ENCODE results near the gene EXOC6B. TPM values are rescaled to one million over a fixed set of nuclear protein-coding genes. Genes with fewer than 3 reads are reported as not detected.

EXOC6B gene
- total RNA-seq, 1 donor from 2014 or later = 24.1 TPM

DNA sequence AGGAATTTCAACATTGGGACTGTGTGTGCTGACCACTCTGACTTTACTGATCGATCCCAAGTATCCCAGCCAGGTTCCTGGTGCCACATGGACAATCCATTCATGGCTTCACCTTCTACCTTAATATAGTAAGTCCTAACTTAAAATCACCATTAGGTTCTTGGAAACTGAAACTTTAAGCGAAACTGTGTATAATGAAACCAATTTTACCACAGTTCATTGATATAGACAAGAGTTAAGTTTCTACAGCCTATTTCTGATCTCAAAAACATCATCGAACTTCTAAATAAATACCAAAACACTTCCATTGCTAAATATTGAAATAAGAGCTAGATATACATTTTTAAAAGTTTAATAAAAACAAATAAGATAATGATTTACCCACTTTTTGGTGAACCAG lies 4.4 kb upstream of the EXOC6B start:
- no peak for DNase-seq (ENCODE audit: low read depth, low spot score)

DNA sequence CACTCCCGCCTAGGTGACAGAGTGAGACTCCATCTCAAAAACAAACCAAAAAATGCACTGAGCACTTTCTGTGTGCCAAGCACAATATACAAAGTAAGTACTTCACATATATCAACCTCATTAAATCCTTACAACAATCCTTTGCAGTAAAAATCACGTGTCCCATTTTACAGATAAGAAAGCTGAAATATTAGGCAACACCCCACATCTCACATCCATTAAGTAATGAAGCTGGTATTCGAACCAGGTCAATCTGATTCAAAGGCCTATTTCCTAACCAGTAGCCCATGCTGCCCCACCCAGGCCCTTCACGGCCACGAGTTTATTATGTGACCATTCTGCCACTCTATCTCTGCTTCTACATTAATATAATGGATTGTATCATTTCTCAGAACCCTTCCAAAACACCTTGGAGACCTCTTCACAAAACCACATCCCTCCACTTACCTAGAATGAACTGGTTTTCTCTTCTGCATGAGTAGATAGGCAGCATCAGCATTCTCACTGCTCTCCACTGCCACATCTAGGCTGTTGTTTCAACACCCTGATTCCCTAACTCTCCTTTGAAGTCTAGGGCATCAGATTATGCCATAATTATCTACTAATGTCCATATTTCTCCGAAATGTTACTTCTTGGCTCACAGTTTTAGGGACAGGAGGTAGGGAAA lies 3.1 kb upstream of the EXOC6B start:
- no peak for DNase-seq (ENCODE audit: low read depth, low spot score)

DNA sequence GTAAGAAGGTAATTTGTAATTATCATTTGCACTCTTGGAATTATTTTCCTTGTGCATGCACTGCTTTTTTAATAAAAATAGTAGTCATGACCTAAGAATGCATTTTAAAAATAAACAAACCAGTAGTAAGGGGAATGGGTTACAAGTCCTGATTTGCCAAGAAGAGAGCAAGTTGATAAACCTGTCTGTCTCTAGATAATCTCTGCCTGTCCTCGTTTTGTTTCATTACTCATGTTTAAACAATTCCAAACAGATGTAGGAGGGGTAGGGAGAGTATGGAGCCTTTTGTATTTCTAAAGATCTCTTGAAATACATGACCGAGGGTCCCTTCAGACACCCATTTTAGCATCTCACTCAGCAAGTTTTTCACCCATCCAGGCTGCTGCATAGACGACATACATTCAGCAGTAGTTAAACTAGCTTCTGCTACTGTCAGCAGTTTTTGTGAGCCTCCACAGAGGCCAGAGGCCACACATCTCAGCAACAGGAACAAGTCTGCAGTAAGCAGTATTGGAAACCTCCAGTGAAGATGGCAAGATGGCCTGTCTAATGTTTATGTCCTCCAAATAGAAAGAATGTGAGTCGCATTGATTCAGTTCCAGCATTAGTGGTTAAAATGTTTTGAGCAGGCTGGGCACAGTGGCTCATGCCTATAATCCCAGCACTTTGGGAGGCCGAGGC lies 2.3 kb upstream of the EXOC6B start:
- no peak for DNase-seq (ENCODE audit: low read depth, low spot score)

- DNase-seq (ENCODE audit: low read depth, low spot score) = no peak
Measured at GRCh38 chr2:72827487-72827886, 1.7 kb upstream of the EXOC6B start.

DNA sequence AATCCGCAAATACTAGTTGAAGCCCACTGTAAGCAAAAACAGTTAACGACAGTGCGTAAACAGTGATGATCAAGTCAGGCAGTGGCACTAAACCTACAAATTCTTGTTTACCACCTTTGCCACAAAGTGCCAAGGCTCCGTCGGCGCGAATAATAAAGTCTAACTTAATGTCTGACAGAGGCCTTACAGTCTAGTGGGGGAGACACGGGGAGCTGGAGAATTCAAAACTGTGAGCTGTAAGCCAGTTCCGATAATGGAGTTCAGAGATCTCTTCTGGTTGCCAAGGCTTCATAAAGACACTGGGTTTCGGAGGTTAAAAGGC lies 284 bp upstream of the EXOC6B start:
- DNase-seq (ENCODE audit: low read depth, low spot score) = no peak

DNA sequence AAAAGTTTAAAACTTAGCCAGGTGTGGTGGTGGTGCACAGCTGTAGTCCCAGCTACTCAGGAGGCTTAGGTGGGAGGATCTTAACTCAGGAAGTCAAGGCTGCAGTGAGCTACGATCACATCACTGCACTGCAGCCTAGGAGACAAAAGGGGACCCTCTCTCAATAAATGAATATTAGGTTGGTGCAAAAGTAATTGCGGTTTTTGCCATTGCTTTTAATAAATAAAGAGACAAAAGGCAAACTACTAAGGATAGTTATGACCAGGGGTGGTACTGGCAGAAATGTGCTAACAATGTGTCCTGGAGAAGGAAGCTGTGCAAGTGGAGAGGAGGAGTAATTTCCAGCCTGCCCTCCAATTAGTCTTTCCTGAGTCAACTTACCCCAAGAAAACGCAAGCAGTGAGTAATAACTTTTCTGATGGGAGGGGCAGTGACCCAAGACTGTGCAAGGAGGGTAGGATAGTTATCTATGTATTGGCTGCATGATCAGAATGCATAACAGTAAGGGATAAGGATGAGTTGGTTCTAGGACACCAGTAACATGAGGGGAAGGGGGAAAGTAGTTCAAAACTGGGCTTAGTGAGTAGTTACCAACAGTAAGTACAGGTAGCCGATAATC lies 1.5 kb downstream of the EXOC6B start:
- DNase-seq (ENCODE audit: low read depth, low spot score) = no peak

DNA sequence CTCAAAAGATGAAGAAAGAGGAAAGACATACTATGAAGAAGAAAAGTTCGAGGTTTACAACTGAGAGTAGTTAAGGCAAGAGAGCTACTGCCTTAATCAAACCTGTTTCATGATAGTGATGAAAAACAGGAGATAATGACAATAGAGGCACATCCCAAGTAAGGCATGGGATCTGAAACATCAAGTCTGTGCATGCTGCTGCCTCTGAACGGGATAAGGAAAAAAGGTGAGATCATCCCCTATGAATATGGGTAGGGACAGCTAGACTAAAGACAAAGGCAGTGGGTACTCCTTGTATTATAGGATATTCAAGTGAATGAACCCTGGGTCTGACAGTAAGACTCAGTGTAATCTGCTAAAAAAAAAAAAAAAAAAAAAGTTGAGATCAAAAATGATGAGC lies 3.0 kb downstream of the EXOC6B start:
- DNase-seq (ENCODE audit: low read depth, low spot score) = no peak

- DNase-seq (ENCODE audit: low read depth, low spot score) = no peak
Measured at GRCh38 chr2:72821983-72822382, 3.9 kb downstream of the EXOC6B start.

- no peak for DNase-seq (ENCODE audit: low read depth, low spot score)
Measured at GRCh38 chr2:72821118-72821517, 4.7 kb downstream of the EXOC6B start.

DNA sequence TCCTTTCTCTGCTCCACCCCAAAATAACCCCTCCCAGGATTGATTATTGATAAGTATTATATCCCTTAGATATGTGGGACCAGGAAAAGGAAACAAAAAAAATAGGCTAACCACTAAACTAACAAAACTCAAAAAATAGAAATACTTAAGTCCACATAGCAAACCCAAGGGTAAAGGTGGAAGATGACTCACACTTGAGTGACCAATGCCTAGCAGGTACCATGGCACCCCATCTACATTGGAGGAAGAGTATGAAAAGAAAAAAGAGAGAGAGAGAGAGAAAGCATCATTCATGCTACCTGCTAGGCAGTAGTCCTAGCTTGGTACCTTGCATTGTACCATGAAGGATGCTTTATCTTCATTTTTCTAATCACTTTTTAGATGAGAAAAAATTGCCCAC lies 6.3 kb downstream of the EXOC6B start:
- DNase-seq (ENCODE audit: low read depth, low spot score) = no peak

DNA sequence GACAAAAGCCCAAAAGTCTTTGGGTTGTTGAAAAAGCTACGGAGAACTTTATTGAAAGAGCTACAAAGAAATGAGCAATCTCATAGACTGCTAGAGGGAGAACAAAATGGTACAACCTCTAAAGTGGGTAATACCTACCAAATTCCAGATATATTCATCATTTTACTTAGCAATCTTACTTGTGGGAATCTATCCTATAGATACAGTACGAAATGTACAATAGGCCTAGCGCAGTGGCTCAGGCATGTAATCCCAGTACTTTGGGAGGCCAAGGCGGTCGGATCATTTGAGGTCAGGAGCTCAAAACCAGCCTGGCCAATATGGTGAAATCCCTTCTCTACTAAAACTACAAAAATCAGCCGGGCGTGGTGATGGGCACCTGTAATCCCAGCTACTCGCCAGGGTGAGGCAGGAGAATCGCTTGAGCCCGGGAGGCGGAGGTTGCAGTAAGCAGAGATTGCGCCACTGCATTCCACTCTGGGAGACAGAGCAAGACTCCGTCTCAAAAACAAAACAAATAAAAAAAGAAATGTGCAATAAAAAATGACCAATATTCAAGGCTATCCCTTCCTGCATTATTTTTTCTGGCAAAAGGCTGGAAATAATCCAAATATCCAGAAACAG lies 10.1 kb downstream of the EXOC6B start:
- DNase-seq (ENCODE audit: low read depth, low spot score) = no peak

DNA sequence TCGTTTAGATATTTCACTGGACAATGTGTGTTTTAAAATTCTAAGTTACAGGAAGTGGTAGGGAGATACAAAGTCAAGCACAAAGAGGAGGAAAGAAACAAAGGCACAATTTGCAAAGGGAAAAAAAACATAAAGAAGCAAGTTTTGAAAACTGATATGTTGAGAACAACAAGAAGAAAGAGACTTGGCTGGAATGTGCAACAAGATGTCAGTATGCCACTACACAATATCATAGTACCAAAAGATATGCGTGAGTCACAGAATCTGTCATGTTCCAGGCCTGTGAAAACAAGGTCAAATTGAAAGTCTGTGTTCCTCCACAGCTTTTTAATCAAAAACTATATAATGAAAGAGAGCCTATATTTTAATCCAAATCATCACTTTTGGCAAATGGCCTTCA lies 12.0 kb downstream of the EXOC6B start:
- DNase-seq (ENCODE audit: low read depth, low spot score) = no peak

DNA sequence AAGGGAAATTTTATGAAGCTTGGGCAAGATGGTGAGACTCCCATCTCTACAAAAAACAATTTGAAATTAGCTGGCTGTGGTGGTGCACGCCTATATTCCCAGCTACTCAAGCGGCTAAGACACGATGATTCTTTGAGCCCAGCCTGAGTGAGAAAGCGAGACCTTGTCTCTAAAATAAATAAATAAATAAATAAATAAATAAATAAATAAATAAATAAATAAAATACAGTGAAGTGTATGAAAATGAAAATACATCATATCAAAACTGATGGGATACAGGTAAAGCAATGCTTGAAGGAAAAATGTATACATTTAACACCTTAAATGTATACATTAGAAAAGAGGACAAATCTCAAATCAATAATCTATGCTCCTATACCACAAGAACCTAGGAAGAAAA lies 15.7 kb downstream of the EXOC6B start:
- no peak for DNase-seq (ENCODE audit: low read depth, low spot score)

DNA sequence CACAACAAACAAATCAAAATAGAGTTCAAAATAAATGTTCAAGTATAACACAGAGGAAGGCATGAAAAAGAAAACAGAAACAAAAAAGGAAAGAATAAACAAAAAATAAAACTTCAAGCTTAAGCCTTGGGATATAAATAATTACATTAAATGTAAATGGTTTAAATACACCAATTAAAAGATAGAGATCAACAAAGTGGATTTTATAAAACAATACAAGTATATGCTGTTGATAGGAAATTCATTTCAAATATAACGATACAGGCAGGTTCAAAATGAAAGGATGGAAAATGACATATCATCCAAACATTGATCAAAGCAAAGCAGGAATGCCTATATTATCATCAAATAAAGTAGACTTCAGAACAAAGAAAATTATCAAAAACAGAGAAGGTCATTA lies 16.7 kb downstream of the EXOC6B start:
- no peak for DNase-seq (ENCODE audit: low read depth, low spot score)

DNA sequence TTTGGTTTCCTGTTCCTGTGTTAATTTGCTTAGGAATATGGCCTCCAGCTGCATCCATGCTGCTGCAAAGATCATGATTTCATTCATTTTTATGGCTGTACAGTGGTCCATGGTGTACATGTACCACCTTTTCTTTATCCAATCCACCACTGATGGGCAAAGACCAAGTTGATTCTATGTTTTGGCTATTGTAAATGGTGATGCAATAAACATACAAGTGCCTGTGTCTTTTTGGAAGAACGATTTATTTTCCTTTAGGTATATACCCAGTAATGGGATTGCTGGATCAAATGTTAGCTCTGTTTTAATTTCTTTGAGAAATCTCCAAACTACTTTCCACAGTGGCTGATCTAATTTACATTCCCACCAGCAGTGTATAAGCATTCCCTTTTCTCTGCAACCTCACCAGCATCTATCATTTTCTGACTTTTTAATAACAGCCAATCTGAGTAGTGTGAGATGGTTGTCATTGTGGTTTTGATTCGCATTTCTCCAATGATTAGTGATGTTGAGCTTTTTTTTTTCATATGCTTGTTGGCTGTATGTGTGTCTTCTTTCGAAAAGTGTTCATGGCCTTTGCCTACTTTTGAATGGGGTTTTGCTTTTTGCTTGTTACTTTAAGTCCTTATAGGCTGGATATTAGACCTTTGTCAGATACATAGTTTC lies 19.4 kb downstream of the EXOC6B start:
- no peak for DNase-seq (ENCODE audit: low read depth, low spot score)

- DNase-seq (ENCODE audit: low read depth, low spot score) = no peak
Measured at GRCh38 chr2:72803626-72804320, 22.1 kb downstream of the EXOC6B start.

DNA sequence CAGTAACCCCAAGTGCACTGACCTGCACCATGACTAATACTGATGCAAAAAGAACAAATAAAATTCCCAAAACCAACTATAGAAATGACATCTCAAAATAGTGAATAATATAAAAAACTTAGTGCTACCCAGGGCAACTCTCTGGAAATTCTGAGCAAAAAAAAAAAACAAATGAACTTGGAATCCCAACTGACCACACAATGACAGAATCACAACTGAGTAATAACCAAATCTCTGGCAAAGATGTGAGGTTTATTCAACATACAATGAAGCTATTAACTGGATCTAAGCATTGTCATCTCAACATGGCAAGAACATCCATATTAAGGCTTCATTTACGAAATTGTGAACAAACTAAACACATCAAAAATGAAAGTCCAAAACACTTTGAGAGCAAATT lies 22.7 kb downstream of the EXOC6B start:
- no peak for DNase-seq (ENCODE audit: low read depth, low spot score)

- no peak for DNase-seq (ENCODE audit: low read depth, low spot score)
Measured at GRCh38 chr2:72800492-72800891, 25.3 kb downstream of the EXOC6B start.

DNA sequence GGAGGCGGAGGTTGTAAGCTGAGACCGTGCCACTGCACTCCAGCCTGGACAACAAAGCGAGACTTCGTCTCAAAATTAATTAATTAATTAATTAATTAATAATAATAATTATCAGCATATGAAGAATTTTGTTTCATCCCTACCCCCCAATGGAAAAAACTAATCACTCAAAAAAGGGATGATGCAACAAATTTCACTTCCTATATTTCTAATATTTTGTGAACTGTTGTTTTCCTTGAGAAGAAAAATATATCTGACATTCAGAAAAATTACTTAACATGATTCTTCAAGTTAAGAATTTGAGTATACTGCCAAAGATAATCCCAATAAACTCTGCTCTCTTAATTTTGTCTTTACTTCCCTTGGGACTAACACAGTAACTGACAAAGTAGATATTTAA lies 28.1 kb downstream of the EXOC6B start:
- DNase-seq (ENCODE audit: low read depth, low spot score) = no peak

GRCh38 chr2:72796766-72797165 lies 29.1 kb downstream of the EXOC6B start:
- no peak for DNase-seq (ENCODE audit: low read depth, low spot score)

GRCh38 chr2:72794572-72794971 lies 31.3 kb downstream of the EXOC6B start:
- no peak for DNase-seq (ENCODE audit: low read depth, low spot score)
